GM21723 (cell line): ENCODE measurements around the gene ZP2.
"Not testable (repeated sequence)": the region's sequence is repeated elsewhere in the genome, so short reads cannot be mapped to it uniquely, and the experiment has no call there.

Source experiments
- ATAC-seq: cut with Tn5 transposase; IDR thresholded peaks from one replicate; pipeline ENCODE4 v1.9.1; 2021; ENCODE audit warnings: mild to moderate bottlenecking, moderate library complexity; ENCODE audit not compliant: unreplicated experiment

The ZP2 gene

DNA sequence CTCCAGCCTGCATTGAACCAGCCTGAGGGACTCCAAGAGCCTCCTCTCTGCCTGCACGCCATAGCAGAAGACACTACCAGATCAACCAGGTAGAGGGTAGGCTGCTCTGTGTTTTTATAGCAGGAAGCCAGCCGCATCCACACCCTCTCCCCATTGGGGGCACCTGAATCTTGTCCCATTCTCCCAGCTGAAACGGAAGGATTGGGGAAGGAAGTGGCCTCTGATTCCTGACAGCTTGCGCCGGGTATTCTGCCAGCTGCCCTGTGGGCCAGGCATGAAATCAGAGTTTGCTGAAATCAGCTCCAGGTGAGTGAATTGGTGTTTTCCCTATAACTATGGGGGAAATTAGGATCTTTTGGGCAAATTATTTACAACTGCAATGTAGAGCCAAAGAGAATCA is at the start of gene ZP2:
TSS of gene ZP2 (minus strand) at position 89 of the 400 bp plus-strand sequence. CDS start at position 62, 27 bp downstream.
- no peak for ATAC-seq

DNA sequence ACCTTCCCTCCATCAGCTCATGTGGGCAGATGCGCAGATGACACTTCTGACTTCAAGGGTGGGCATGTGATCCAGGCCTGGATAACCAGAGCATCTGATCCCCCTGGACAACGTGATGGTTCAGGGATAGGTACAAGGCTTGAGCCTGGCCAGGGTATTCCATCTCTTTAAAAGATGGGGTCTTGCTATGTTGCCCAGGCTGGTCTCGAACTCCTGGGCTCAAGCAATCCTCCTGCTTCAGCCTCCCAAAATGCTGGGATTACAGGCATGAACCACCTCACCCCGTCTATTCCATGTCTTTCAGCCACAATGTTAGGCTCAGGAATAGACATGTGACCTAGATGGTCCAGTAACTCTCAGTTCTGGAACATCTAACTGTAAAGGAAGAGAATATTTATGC is 45.9 kb upstream of the ZP2 start:
- ATAC-seq: no peak

DNA sequence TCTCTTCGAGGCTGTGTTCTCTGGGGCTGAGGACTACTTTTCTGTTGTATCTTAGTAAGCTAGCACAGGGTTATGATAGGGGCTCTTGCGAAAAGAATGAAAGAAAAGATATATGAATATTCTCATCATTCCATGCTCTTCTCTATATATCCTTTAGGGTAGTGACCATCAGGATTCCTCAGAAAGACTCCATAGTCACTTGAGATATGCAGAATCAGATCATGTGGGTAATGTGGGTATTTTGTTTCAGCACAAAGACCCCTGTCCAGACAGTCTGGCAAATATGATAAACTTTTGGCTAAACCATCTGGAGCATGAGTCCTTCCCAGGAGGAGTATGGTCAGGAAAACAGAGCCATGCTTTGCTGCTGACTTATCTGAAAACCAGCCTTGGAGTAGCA is 45.3 kb upstream of the ZP2 start:
- no peak for ATAC-seq

DNA sequence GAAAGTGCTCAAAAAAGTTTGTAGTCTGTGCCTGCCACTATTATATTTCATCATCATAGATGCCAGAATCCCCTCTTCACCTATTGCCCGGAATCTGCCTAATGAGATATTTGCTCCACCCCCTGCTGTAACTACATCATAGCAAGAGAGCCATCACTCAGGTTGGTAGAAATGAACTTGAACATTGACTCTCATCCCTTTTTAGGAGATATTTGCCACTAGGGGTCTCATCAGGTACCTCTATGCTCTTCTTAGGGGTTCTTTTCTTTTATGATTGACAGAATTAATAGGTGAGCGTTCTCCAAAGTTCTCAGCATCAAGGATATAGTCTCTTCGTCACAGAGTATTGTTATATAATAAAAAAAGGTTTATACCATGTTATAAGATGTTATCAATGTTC is 42.1 kb upstream of the ZP2 start:
- no peak for ATAC-seq

DNA sequence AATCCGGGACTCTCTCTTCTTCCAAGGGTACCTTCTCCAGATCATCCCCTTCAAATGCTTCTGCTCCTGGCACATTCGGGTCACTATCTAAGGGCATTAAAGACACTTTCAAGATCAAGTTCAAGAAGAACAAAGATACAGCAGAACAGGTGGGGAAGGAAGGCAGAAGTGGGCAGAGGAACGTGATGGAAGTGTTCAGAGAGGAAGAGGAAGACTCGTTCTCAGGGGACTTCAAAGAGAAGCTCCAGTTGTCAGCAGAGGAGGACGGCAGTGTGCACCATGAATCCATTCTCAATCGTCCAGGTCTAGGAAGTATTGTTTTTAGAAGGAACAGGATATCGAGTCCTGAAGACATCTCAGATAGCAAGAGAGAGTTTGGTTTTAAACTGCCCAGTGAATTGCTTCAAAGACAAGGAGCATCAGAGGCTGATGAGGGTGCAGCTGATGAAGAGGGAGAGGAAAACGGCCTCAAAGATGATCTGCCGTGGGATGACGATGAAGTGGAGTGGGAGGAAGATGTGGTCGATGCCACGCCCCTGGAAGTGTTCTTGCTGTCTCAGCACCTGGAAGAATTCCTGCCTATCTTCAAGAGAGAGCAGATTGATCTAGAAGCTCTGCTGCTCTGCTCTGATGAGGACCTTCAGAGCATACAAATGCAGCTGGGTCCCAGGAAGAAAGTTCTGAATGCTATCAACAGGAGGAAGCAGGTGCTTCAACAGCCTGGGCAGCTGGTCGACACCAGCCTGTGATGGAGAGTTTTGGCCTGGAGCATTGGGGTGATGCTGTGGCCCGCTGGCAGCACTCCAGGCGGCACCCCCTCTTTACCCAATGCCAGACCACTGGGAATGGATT is 38.9 kb upstream of the ZP2 start:
- no peak for ATAC-seq

DNA sequence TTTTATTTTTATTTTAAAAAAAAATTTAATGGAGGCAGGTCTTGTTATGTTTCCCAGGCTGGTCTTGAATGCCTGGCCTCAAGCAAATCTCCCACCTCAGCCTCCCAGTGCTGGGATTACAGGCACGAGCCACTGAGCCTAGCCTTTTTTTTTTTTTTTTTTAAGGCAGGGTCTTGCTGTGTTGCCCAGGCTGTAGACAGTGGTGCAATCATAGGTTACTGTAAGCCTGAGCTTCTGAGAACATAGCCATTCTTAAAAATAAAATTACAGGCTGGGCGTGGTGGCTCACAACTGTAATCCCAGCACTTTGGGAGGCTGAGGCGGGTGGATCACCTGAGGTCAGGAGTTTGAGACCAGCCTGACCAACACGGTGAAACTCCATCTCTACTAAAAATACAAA is 36.8 kb upstream of the ZP2 start:
- not testable (repeated sequence) for ATAC-seq

DNA sequence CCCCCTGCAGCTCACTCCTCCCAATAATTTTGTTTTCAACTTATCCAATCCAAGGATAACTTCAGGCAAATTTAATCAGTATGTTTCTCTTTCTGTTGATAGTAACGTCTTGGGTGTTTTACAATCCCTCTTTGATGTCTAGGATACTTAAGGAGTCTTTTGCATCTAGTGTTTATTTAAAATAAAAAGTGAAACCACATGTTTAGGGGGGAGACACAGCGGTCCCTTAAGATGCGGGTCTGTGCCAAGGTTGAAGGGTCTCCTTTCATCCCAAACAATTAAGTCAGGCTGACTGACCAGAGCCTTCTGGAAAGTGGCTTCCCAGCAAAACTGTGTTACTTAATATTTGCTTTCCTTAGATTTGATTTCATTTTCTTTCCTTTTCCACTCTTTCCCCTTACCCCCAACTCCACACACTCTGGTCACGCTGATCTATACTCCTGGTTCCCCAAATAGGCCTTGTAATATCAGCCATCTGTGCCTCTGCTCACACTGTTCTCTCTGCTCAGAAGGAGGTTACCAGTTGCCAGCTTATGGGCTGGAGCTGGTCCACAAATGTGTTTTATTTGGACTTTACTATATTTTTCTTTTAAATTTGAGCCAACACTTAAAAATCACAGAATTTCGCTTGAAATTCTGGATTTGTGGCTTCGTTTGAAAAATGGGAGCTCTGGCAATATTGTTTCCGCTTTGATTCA is 33.3 kb upstream of the ZP2 start:
- ATAC-seq: no peak

DNA sequence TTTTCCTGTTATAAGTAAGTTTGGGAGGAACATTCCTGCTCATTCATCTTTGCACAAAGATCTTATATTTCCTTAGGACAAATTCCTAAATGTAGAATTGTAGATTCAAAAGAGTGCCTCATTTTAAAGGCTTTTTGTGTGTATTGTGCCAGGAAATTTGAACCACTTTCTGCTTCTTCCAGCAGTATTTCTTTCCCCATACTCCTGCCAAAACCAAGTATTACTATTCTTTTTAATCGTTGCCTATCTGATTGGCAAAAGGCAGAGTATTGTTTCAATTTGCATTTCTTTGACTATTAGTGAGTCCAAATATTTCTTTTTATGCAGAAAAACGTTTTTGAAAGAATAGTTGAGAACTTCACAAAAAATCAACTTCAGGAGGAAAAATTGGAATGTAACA is 31.4 kb upstream of the ZP2 start:
- no peak for ATAC-seq

DNA sequence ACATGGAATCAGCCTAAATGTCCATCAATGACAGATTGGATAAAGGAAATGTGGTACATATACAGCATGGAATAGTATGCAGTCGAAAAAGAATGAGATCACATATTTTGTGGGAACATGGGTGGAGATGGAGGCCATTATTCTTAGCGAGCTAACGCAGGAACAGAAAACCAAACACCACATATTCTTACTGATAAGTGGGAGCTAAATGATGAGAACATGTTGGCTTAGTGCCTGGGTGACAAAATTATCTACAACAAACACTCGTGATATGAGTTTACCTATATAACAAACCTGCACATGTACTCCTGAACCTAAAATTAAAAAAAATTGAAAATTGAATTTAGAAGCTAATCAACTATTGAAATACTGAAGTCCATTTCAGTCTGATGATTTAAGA is 28.3 kb upstream of the ZP2 start:
- ATAC-seq: no peak

DNA sequence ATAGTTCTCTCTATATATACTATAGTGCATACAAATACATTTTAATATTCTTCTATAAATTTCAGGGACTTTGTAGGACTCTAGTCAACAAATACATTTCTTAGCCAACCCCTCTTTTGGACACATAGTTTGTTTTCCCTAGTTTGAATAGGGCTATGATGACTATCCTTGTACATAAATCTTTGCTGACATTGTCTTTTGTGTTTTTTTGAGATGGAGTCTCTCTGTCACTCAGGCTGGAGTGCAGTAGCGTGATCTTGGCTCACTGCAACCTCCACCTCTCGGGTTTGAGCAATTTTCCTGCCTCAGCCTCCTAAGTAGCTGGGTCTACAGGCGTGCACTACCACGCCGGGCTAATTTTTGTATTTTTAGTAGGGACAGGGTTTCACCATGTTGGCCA is 25.5 kb upstream of the ZP2 start:
- ATAC-seq: no peak

DNA sequence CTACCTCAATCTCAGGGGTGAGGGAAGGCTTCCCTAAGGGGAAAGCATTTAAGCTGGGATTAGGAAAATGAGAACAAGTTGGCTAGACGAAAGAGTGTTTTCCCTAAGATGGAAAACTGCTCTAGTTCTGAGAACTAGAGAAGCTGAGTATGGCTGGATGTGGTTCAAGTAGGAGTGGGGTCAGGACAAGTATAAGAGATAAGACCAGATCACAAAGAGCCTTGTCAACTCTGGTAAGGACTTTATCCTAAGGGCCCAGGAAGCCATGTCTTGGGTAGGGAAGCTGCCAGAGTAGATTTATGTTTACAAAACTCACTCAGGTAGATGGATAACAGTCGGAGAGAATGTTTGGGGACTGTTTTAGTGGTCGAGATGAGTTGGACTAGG is 23.8 kb upstream of the ZP2 start:
- no peak for ATAC-seq

DNA sequence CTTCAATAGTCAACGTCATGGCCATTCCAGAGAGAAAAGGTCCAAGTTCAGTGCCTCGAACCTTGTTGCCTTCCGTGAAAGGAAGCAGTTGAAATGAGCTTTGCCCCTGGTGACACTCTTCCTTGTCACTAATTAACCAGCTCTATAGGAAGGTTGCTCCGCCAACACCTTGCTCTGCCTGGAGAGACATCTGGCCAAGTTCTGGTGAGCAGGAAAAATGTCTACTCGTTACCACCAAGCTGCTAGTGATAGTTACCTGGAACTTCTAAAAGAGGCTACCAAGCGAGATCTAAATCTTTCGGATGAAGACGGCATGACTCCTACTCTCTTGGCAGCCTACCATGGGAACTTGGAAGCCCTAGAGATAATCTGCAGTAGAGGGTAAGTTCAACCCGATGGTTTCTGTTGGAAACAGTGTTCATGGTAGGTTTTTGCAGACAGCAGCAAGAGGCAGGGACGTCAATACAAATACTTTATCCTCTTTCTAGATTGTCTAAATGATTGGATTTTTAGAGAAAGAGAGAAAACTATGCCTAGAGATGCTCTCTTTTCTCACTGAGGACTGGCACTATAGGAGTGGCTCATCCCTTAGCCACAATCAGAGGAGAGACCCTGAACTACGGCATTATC is 22.3 kb upstream of the ZP2 start, which contains the start of gene ANKS4B:
TSS of gene ANKS4B (plus strand) at position 179 of the 630 bp plus-strand sequence. CDS start at position 218, 39 bp downstream.
- no peak for ATAC-seq

DNA sequence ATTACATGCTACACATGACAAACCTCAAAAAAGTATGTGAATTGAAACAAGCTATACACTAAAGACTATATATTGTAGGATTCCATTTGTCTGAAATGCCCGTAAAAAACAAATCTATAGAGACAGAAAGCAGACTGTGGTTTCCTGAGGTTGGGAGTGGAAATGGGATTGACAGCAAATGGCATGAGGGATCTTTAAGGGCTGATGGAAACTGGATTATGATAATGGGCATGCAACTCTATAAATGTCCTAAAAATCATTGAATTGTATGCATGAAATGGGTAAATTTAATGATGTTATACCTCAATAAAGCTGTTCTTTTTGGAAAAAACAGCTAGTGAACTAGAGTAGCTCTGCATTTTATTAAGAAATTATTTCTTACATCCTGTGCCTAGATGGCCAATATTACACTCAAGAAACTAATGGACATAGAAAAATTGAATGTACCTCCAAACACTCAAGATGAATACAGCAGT is 21.7 kb upstream of the ZP2 start:
- ATAC-seq: no peak

DNA sequence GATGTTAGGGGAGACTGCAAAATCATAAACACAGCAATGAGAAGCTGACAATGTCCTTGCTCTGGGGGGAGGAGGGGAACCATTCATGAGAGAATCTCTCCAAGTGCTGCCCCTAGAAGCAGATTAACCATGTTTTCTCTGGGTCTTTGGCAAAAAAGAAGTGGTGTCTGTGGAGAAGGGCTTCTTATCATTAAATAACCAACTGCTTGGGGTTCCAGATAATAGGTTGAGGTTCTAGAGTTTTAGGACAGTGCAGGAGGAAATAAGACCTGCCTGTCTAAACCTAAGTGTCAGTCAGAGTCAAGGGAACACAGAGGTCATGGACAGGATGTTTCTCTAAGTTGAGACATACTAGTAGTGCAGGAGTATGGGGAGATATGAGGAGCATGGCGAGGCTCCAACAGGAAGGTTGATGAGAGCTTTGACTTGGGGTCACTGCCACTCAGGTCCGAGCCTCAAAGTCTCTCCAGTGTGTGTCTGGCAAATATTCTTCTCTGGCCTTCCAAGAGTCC is 17.0 kb upstream of the ZP2 start:
- no peak for ATAC-seq

DNA sequence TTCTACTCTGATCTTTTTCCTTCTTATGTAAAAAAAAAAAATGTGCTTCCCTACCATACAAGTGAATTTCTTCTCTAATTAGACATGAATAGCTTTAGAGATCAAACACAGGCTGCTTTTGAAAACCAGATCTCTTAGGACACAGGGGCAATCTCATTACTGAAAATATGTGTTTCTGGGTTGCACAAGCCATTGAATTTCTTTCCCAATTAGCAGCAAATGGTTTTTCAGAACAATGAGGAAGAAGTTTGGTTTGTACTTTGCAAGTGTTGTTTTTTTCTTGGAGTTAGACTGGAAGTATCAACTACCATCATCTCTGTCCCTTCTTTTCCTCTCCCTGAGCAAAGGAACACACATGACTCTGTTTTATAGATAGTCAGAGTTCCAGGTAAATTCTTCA is 16.5 kb upstream of the ZP2 start:
- no peak for ATAC-seq

DNA sequence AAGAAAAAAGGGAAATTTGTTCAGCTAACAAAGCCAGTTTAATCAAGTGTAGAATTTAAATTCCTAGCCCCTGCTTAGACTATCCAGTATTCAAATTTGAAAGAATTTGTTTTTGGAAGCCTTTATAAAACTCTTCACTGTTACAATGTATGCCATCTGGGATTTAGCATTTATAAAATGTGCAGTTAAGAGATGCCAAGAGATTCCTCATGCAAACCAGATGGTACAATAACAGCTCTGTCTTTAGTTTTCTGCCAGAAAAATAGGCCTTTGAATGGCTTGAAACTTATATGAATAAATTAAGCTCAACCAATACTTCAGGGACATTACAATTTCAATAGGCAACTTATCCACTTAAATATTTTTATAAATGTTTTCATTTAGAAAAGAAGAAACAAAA is 15.4 kb upstream of the ZP2 start:
- ATAC-seq: no peak

DNA sequence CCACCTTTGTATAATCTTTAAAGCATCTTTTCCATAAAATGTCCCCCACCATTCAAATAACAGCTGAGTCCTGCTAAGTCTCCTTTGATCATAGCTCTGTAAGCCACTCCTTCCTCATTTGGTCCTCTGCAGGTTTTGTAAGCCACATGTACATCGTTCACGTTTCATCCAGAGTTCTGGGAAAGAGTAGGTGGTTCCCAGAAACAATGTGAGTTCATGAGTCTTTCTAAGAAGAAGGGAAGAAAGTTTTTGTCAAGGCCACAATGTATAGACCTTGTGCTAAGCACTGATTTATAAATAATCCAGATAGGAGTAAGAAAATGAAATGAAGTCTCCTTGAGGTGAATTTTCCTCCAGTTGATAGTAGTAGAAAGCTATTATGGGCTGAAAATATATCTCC is 13.4 kb upstream of the ZP2 start:
- ATAC-seq: no peak

DNA sequence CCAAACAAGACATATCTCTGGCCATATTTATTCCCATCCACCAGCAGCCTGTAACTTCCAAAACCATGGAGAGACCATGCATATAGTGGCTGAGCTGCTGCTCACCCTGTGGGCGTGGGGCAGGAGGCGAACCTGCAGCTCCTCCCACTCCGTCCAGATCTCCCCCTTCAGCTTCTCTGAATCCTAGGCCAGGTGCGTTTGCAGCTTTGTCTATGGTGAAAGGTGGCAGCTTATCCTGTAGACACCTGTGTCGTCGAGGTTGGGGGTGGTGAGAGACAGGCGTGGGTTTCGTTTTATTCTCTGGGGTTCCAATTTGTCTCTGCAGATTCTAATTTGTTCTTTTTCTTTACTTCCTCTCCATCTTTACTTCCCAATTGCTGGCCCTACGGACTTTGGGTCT is 12.4 kb upstream of the ZP2 start:
- ATAC-seq: no peak

DNA sequence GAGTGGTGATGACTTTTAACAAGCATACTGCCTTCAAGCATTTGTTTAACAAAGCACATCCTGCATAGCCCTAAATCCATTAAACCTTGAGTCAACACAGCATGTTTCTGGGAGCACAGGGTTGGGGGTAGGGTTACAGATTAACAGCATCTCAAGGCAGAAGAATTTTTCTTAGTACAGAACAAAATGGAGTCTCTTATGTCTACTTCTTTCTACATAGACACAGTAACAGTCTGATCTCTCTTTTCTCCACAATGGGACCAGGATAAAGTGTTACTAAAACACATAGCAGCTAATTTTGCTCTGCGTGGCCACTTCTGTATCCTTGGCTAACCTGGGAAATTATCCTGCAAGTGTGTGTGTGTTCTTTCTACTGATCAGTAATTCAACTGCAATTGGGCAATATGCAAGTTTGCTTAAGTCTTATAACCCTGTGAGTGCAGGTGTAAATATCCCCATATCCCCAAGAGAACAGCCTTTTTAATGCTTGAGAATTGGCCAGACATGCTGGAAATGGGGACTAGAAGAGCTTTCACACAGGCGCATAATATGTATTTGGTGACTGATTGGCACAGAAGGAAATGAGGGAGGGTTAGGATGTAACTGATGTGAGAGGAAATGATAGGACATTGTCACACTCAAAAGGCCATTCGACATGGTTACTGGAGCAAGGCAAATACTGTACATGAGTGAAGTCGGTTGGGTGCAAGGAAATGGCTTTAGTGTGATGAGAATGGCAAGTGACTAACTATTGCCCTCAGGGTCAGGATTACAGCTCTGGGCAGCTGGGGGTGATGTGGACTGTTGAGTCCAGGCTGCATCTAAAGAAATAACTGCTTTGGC is 11.3 kb upstream of the ZP2 start:
- no peak for ATAC-seq

DNA sequence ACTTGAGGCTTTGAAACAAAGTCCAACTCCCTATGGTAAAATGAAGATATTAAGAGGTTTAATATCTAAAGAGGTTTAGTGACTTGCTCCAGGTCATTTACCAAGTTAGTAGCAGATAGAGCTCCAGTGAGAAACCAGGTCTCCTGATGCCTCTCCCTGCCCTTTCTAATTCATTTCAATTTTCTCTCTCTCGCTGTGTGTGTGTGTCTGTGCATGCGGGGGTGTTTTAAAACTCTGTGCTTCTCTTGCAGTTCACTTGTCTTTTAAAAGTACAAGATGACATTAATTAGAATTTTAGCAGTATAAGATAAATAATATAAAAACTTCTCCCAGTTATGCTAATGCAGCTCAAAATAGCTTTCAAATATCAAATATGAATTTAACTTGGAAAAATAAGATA is 8.2 kb upstream of the ZP2 start:
- no peak for ATAC-seq

DNA sequence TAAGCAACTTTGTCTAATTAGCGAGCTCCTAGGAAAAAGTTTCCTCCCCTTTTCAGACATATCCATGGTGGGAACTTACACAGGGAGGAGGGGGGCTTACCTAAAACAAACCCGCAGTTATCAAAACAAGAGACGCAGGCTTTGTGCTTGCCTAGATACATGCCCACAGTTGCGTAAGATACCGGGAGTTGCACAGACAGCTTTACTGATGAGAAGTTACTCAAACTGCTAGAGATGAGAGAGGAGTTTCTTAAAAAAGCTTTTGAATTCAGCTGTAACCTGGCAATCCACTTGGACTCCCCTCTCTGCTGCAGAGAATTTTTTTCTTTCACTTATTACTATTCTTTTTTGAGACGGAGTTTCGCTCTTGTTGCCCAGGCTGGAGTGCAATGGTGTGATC is 6.8 kb upstream of the ZP2 start:
- no peak for ATAC-seq
